Endothelial cell of umbilical vein (primary cell): Measurements from ENCODE around the gene ATAD5. TPM values are rescaled to one million over a fixed set of nuclear protein-coding genes. Genes with fewer than 3 reads are reported as not detected.
"Not testable (repeated sequence)": the region's sequence is repeated elsewhere in the genome, so short reads cannot be mapped to it uniquely, and the experiment has no call there.

Experiments
- BruUV-seq: library from RNA; stranded (reverse); fragments of 400-500 nt; replicated peaks from 2 replicates; lab custom pipeline; 2021; lab: Mats Ljungman, UMichigan
- CTCF ChIA-PET: fragments of 300-600, 350-600 bp; sonication (Branson Sonifier 250); formaldehyde crosslinking; loops from one replicate; lab custom pipeline; 2021; ENCODE audit warnings: antibody characterized with exemption, inconsistent platforms; lab: Charles Lee
- POLR2A ChIA-PET: fragments of 300-600, 350-600 bp; sonication (Branson Sonifier 250); formaldehyde crosslinking; loops from one replicate; lab custom pipeline; 2021; ENCODE audit warnings: antibody characterized with exemption, inconsistent platforms; lab: Charles Lee
- DNase-seq: peaks from one replicate; pipeline ENCODE4 v3.0.0-alpha.2; 2011; ENCODE audit warnings: low read depth, low spot score
- FAIRE-seq: peaks from 2 replicates; lab custom pipeline; 2011; peaks lifted over from hg19 to GRCh38; lab: Jason Lieb, UNC
- H2AFZ ChIP-seq: 2 replicates; pipeline ENCODE4 v1.6.0; 2012; ENCODE audit warnings: low read depth, low read length, control low read depth, inconsistent platforms
- H3K27ac ChIP-seq: 2 replicates; pipeline ENCODE4 v1.5.1; 2011; ENCODE audit warnings: low read depth, mild to moderate bottlenecking, control low read depth, low read length, moderate library complexity; ENCODE audit not compliant: insufficient read depth
- H3K27me3 ChIP-seq, 2 experiments: 2 replicates each; pipeline versions ENCODE4 v1.6.0 to v1.6.1; 2011; ENCODE audit warnings: low read length in 2 of 2, mixed read lengths in 1 of 2; ENCODE audit not compliant: control insufficient read depth in 2 of 2, insufficient read depth in 2 of 2
- H3K36me3 ChIP-seq, 2 experiments: 2 replicates in 1 of 2; 3 replicates in 1 of 2; pipeline ENCODE4 v1.5.1; 2011; ENCODE audit warnings: low read length in 2 of 2, mild to moderate bottlenecking in 1 of 2, moderate library complexity in 1 of 2; ENCODE audit not compliant: control insufficient read depth in 2 of 2, insufficient read depth in 2 of 2; ENCODE audit errors: extremely low read depth in 1 of 2
- H3K4me1 ChIP-seq: 3 replicates; pipeline ENCODE4 v1.5.1; 2011; ENCODE audit warnings: mild to moderate bottlenecking, low read length; ENCODE audit not compliant: control insufficient read depth, insufficient read depth; ENCODE audit errors: extremely low read depth
- H3K4me2 ChIP-seq: 2 replicates; pipeline ENCODE4 v1.6.1; 2011; ENCODE audit warnings: low read length, control low read depth, mixed read lengths; ENCODE audit not compliant: insufficient read depth
- H3K4me3 ChIP-seq, 3 experiments: fragments of 200-600 bp in 1 of 3; sonication (generic), shearing (Covaris generic) in 1 of 3; replicated peaks in 1 of 3; 2 replicates each; pipeline ENCODE4 v1.5.1; 2011 to 2016; ENCODE audit warnings: control low read depth in 3 of 3, low read length in 3 of 3, mild to moderate bottlenecking in 2 of 3, inconsistent platforms in 1 of 3, low read depth in 1 of 3, moderate library complexity in 1 of 3; ENCODE audit not compliant: insufficient read depth in 1 of 3
- H3K79me2 ChIP-seq: 2 replicates; pipeline ENCODE4 v1.6.0; 2012; ENCODE audit warnings: low read length, inconsistent platforms; ENCODE audit not compliant: control insufficient read depth, insufficient read depth
- H3K9ac ChIP-seq: replicated peaks from 2 replicates; pipeline ENCODE3; 2011; ENCODE audit warnings: low read length, control low read depth; ENCODE audit not compliant: insufficient read depth; ENCODE audit errors: extremely low read depth
- H3K9me1 ChIP-seq: replicated peaks from 3 replicates; pipeline ENCODE4 v1.6.0; 2011; ENCODE audit warnings: mild to moderate bottlenecking, low read length; ENCODE audit not compliant: control insufficient read depth, insufficient read depth; ENCODE audit errors: extremely low read depth
- H3K9me3 ChIP-seq: replicated peaks from 2 replicates; pipeline ENCODE4 v1.5.1; 2012; ENCODE audit warnings: low read length, inconsistent platforms; ENCODE audit not compliant: control insufficient read depth, insufficient read depth
- H4K20me1 ChIP-seq: replicated peaks from 2 replicates; pipeline ENCODE3; 2011; ENCODE audit warnings: mild to moderate bottlenecking, low read length; ENCODE audit not compliant: control insufficient read depth, insufficient read depth; ENCODE audit errors: extremely low read depth
- CTCF ChIP-seq, 2 donors: IDR thresholded peaks; 1 replicate in 1 of 2; 2 replicates in 1 of 2; pipeline ENCODE4 v1.5.1; 2011; ENCODE audit warnings: low read length in 2 of 2, mild to moderate bottlenecking in 2 of 2, moderate library complexity in 2 of 2, control low read depth in 1 of 2, inconsistent platforms in 1 of 2, low read depth in 1 of 2; ENCODE audit not compliant: insufficient read depth in 1 of 2; ENCODE audit errors: extremely low read depth in 1 of 2
- FOS ChIP-seq: IDR thresholded peaks from 2 replicates; pipeline ENCODE4 v1.6.1; 2011; ENCODE audit warnings: mild to moderate bottlenecking, low read length, moderate library complexity, borderline replicate concordance; ENCODE audit not compliant: insufficient read depth
- GATA2 ChIP-seq: IDR thresholded peaks from 2 replicates; pipeline ENCODE4 v1.7.0; 2011; ENCODE audit warnings: low read depth, mild to moderate bottlenecking, moderate library complexity, mixed read lengths, low read length; ENCODE audit not compliant: insufficient read length, insufficient read depth
- MYC ChIP-seq: IDR thresholded peaks from one replicate; pipeline ENCODE4 v1.6.1; 2011; ENCODE audit warnings: mild to moderate bottlenecking, low read depth, low read length
- POLR2A ChIP-seq: IDR thresholded peaks from 2 replicates; pipeline ENCODE4 v1.6.1; 2012; ENCODE audit warnings: low read depth, mild to moderate bottlenecking, control low read depth, low read length
- dilution Hi-C: fragments of 300-500 bp; cut with MboI; formaldehyde crosslinking; loops from one replicate; pipeline ENCODE4 v1.15.0; 2019; ENCODE audit warnings: low sequenced_read_pairs; ENCODE audit not compliant: extremely low pct_ligation_motif_present
- intact Hi-C: fragments of 100-400 bp; cut with micrococcal nuclease; formaldehyde crosslinking; loops from one replicate; pipeline ENCODE4 v1.10.0; 2022
- polyA plus RNA-seq, 4 experiments: library from polyadenylated mRNA; depleted of rRNA in 3 of 4; stranded (reverse) in 3 of 4; unstranded in 1 of 4; fragments of >200 nt; gene quantifications; 2 replicates each; pipeline versions ENCODE4 v1.2.1 to v1.2.3, GENCODE V29; 2011 to 2012; ENCODE audit warnings: missing spikeins in 1 of 4
- total RNA-seq: library from RNA; stranded (reverse); gene quantifications from 2 replicates; pipeline ENCODE4 v1.2.3, GENCODE V29; 2021

The ATAD5 gene
- total and polyA plus RNA-seq, 2 donors (not counting 3 experiments of a cell fraction or from before 2014, with no cell fraction given) = 0.80 to 9.4 TPM

DNA sequence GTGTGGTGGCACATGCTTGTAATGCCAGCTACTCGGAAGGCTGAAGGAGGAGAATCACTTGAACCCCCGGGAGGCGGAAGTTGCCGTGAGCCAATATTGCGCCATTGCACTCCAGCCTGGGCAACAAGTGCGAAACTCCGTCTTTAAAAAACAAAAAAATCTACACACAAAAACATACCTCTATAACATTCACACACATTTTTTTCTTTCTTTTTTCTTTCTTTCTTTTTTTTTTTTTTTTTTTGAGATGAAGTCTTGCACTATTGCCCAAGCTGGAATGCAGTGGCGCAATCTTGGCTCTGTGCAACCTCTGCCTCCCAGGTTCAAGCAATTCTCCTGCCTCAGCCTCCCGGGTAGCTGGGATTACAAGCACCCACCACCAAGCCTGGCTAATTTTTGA, 16.9 kb upstream of the ATAD5 start:
- H3K36me3 ChIP-seq, H3K4me1 ChIP-seq, DNase-seq, H3K9me1 ChIP-seq, H3K9me3 ChIP-seq, H3K4me3 ChIP-seq, H3K4me2 ChIP-seq, H3K9ac ChIP-seq, intact Hi-C loops, FAIRE-seq, BruUV-seq, H3K27me3 ChIP-seq, H4K20me1 ChIP-seq, dilution Hi-C loops, H2AFZ ChIP-seq, POLR2A ChIA-PET, H3K27ac ChIP-seq: not testable (repeated sequence)
- CTCF ChIA-PET = interaction anchor here (1.1 kb wide), 1 partner anchor 9 kb away, joined by 3 read pairs; the partner anchor contains the start of gene CRLF3
- peaks cover 39% of the 10 kb centered on the region for H3K79me2 ChIP-seq

DNA sequence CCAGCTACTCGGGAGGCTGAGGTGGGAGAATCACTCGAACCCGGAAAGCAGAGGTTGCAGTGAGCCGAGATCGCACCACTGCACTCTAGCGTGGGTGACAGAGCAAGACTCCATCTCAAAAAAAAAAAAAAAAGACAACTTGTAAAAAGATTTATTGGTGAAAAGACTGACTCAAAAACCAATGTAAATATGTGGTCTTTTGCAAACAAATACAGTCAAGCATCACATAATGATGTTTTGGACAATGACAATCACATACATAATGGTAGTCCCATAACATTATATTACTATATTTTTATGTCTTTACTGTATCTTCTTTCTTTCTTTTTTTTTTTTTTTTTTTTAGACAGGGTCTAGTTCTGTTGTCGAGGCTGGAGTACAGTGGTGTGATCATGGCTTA, 15.6 kb upstream of the ATAD5 start:
- FAIRE-seq (no peak), DNase-seq (no peak)
- TF ChIP-seq GATA2 (no peak), FOS (no peak), POLR2A (no peak), MYC (no peak), CTCF (IDR thresholded peaks at IDR 0.05; ENCODE audit: extremely low read depth in 1 of 2, insufficient read depth in 1 of 2, low read depth in 1 of 2, low read length in 2 of 2) (no peak)
- dilution Hi-C loops = no loop called here
- Histone ChIP-seq H3K27me3 (no peaks in the 10 kb centered on the region), H3K4me2 (no peak overlapping the region), H3K9me3 (no peaks in the 10 kb centered on the region), H3K79me2 (peaks cover 45% of the 10 kb centered on the region), H3K36me3 (no peaks in the 10 kb centered on the region), H3K9me1 (no peaks in the 10 kb centered on the region), H4K20me1 (no peaks in the 10 kb centered on the region), H2AFZ (no peak overlapping the region), H3K4me3 (no peak overlapping the region), H3K27ac (no peak overlapping the region), H3K9ac (no peak overlapping the region), H3K4me1 (peaks cover 5% of the 10 kb centered on the region)
- intact Hi-C loops = no loop called here
- ChIA-PET CTCF (interaction anchor here (0.7 kb wide), 1 partner anchor 216 kb away, joined by 4 read pairs; no protein-coding TSS in a partner anchor), POLR2A (no interaction called here)
- no TSS peak for BruUV-seq
